GM18507 (cell line): Measurements from ENCODE around the gene PRR33.

Experiments
- DNase-seq: peaks from one replicate; pipeline ENCODE4 v3.0.0; 2011; ENCODE audit warnings: low read depth; ENCODE audit not compliant: insufficient read length; ENCODE audit errors: extremely low spot score
- FAIRE-seq: peaks from 2 replicates; lab custom pipeline; 2011; peaks lifted over from hg19 to GRCh38; lab: Jason Lieb, UNC

PRR33 gene

GRCh38 chr11:1869427-1870325 lies 22.0 kb downstream of the PRR33 start:
- FAIRE-seq, result no peak
- DNase-seq, result no peak

- no peak for FAIRE-seq
- no peak for DNase-seq
These were observed 22.9 kb downstream of the PRR33 start for GRCh38 chr11:1868636-1869291.

- FAIRE-seq, result no peak
- DNase-seq, result no peak
These were observed 23.5 kb downstream of the PRR33 start for GRCh38 chr11:1868056-1868635.

GRCh38 chr11:1867381-1867780 lies 24.3 kb downstream of the PRR33 start:
- FAIRE-seq (no peak), DNase-seq (no peak)

DNA sequence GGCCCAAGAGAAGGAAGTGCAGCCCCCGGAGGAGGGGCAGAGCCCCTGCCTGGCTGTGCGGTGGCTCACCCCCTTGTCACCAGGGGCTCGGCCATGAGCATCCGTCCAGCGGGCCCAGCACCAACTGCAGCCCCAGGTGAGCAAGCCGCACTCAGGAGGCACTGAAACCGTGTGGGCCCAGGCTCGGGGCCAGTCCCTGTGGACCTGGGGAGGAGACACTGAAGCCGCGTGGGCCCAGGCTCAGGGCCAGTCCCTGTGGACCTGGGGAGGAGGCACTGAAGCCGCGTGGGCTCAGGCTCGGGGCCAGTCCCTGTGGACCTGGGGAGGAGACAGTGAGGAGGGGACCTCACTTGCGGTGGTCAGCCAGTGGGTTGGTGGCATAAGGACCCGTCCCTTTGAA lies 24.9 kb downstream of the PRR33 start:
- DNase-seq, result no peak
- FAIRE-seq, result no peak

DNA sequence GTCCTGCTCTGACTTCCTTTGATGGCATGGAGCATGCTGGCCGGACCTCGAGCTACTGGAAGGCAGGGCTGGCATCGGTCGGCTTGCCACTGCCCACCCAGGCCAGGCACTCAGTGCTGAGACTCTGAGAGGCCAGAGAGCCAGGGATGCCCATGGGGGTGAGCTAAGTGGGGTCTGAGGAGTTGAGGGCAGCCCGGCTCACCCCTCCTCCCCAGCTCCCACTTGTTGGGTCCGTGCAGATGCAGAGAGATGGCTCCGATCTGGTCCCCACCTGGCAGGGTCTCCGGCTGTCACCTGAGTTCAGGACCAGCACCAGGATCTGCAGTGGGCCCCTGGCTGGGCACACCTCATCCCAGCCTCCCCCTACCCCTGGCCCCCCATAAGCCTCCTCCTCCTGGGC lies 25.5 kb downstream of the PRR33 start:
- no peak for DNase-seq
- FAIRE-seq, result no peak

DNA sequence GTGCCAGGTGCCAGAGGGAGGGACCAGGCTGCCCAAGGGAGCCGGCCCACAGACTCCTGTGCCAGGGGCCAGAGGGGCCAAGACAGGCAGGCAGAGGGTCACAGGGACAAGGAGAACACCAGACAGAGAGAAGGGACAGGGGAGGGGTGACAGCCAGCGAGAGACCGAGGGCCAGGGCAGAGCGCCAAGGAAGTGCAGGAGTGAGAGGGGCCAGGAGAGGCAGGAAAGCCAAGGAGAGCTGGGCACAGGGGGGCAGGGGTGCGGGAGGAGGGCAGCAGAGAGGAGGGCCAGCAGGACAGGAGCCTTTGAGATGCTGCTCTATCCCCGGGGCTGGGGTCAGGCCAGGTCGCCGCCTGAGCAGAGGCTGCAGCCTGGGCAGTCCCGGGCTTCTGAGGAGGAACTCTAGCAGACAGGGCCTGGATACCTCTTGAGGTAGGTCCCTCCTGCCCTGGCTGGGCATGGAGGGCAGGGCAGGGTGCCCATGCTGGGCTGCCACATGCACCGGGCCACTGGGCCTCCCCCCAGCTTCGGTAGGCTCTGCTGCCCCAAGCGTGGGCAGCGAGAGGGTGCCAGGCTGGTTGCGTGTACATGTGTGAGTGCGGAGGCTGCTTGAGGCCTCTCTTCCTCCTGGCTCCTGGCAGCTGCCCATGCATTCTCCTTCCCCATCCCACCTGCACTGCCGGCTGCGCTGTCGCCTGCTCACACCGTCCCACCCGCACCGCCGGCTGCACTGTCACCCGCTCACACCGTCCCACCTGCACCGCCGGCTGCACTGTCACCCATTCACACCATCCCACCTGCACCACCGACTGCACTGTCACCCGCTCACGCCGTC lies 26.6 kb downstream of the PRR33 start:
- FAIRE-seq, result no peak
- no peak for DNase-seq

GRCh38 chr11:1864231-1864630 lies 27.5 kb downstream of the PRR33 start:
- DNase-seq, result no peak
- no peak for FAIRE-seq

- DNase-seq (no peak), FAIRE-seq (no peak)
These were observed 28.1 kb downstream of the PRR33 start for GRCh38 chr11:1863352-1864216.

GRCh38 chr11:1862588-1863351 lies 28.9 kb downstream of the PRR33 start:
- FAIRE-seq, result no peak
- no peak for DNase-seq

GRCh38 chr11:1861435-1862411 lies 30.0 kb downstream of the PRR33 start:
- FAIRE-seq, result no peak
- no peak for DNase-seq

DNA sequence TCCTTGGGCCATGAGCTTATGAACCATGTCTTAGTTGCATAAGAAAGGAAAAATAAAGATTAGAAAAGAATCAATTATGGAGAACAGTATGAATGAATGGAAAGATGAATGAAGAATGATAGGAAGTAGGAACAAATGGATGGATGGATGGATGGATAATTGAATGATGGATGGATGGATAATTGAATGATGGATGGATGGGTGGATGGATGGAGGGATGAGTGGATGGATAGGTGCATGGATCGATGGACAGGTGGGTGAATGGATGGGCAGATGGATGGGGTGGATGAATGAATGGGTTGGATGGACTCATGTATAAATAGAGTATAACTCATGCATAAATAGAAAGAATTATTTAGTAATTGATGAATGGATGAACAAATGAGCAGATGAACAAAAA lies 31.6 kb downstream of the PRR33 start:
- DNase-seq (no peak), FAIRE-seq (no peak)

- FAIRE-seq (no peak), DNase-seq (no peak)
These were observed 32.7 kb downstream of the PRR33 start for GRCh38 chr11:1859004-1859403.

DNA sequence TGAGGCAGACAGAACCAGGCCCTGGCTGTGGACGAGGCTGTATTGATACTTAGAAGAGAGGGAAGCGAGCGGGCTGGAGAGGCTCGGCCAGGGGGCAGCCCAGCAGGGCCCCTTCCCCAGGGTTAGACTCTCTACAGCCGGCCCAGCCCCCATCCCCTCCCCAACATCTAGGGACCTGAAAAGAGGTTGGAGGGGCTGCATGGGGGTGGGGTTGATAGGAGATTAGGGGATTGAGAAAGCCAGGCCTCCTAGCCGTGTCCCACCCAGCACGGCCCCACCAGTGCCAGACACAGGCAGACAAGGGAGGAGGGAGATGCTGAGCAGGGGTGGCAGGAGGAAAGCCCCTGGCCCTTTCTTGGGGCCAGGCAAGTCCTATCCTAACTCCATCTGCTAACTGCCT lies 33.1 kb downstream of the PRR33 start:
- FAIRE-seq (no peak), DNase-seq (no peak)

DNA sequence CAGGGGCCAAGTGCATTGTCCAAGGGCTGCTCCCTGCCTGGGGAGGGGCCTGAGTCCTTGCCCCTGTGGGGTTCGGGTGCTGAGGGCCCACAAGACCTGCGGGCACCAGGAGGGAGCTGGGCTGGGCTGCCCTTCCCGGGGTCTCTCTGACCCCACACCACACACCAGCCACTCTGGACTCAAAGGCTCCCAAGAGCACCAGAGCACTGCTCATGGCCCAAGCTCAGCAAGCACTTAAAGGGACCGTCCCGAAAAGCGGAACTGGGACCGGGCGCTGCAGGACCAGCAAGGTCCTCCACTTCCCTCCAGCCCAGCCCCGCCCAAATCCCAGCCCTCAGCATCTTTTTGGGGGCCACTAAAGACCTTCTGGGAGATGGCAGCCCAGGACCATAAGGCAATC lies 33.5 kb downstream of the PRR33 start:
- DNase-seq, result no peak
- no peak for FAIRE-seq

DNA sequence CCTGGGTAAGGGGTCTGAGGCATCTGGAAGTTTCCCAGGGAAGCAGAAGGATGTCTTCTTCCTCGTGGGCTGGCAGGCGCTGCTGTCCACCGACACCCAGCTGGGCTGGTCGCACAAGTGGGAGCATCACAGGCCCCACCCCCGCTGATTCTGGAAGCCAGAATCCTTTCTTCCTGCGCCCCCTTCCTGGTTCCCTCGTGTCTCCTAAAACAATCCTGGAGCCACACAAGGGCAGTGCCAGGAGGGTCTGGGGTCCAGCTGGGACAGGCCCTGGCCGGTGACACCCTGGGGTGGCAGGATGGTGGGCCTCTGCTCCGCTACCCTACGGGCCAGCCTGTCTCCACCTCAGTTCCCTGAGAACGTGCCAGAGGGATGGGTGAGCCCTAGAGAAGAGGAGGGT lies 34.6 kb downstream of the PRR33 start:
- FAIRE-seq, result no peak

DNA sequence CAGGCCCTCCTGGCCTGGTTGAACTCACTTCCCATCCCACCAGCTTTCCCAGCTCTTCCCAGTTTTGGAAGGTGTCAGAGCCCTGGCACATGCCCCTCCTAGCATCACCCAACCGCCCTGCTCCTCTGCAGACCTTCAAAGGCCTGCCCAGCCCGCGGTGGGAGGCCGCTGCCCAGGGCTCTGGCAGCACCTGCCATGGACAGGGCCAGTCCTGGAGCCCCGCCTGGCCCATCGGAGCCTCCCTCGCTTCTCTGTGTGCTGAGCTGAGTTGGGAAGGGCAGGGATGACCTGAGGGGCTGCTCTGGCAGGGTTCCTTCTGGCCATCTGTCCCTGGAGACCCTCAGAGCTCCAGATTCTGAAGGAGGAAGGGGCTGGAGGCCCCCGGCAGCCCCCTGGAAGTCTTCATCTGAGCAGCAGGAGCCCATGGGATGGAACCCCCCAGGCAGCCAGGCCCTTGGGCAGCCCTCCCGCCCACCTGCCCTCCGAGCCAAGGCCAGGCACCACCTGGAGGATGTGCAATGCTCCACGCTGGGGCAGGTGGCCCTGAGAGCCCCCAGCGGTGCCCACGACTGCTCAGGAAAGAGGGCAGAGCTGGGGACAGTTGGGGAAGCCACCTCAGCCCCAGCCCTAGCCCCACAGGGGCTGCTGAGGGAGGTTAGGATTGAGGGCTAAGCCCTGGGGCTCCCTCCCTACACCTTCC lies 35.2 kb downstream of the PRR33 start:
- DNase-seq (no peak), FAIRE-seq (no peak)

More for the DNA sequence above, 34.6 kb downstream of the PRR33 start:
- no peak for DNase-seq
